ENCODE measurements around the gene PDE4B.
A peak's percentile ranks its signal among the peaks of the same experiment; 100 is the strongest.
"Not testable (repeated sequence)": the region's sequence is repeated elsewhere in the genome, so short reads cannot be mapped to it uniquely, and the experiment has no call there.

Gene PDE4B

GRCh38 chr1:66317248-66317515 is 524.5 kb downstream of the PDE4B start:
- no peak for TF ChIP-seq CTCF (IDR thresholded peaks at IDR 0.05; ENCODE audit: low read depth, low read length)
- no peak overlapping the region for H3K4me3 ChIP-seq (ENCODE audit: low read depth, low read length)
- no peak for DNase-seq (ENCODE audit: low read depth, low spot score)
- in situ Hi-C loops (cut with HindIII; ENCODE audit: low sequenced_read_pairs) = no loop called here

GRCh38 chr1:66320231-66320630 is 527.5 kb downstream of the PDE4B start:
- in situ Hi-C loops (cut with HindIII; ENCODE audit: low sequenced_read_pairs) = no loop called here
- no peak overlapping the region for H3K4me3 ChIP-seq (ENCODE audit: low read depth, low read length)
- no peak for DNase-seq (ENCODE audit: low read depth, low spot score)
- TF ChIP-seq CTCF (IDR thresholded peaks at IDR 0.05; ENCODE audit: low read depth, low read length) = no peak

- in situ Hi-C loops (cut with HindIII; ENCODE audit: low sequenced_read_pairs); H3K4me3 ChIP-seq (ENCODE audit: low read depth, low read length); DNase-seq (ENCODE audit: low read depth, low spot score): not testable (repeated sequence)
Observed at GRCh38 chr1:66322462-66322861, 529.8 kb downstream of the PDE4B start.

- DNase-seq (ENCODE audit: low read depth, low spot score) = peak; percentile 27
- no peak for TF ChIP-seq CTCF (IDR thresholded peaks at IDR 0.05; ENCODE audit: low read depth, low read length)
- in situ Hi-C loops (cut with HindIII; ENCODE audit: low sequenced_read_pairs) = no loop called here
- H3K4me3 ChIP-seq (ENCODE audit: low read depth, low read length) = no peak overlapping the region
Observed at GRCh38 chr1:66323958-66324625, 531.4 kb downstream of the PDE4B start.

GRCh38 chr1:66325594-66326380 is 533.1 kb downstream of the PDE4B start:
- H3K4me3 ChIP-seq (ENCODE audit: low read depth, low read length) = no peak overlapping the region
- DNase-seq (ENCODE audit: low read depth, low spot score) = no peak
- no peak for TF ChIP-seq CTCF (IDR thresholded peaks at IDR 0.05; ENCODE audit: low read depth, low read length)
- in situ Hi-C loops (cut with HindIII; ENCODE audit: low sequenced_read_pairs) = no loop called here

- in situ Hi-C loops (cut with HindIII; ENCODE audit: low sequenced_read_pairs) = no loop called here
- DNase-seq (ENCODE audit: low read depth, low spot score) = no peak
- no peak for TF ChIP-seq CTCF (IDR thresholded peaks at IDR 0.05; ENCODE audit: low read depth, low read length)
- H3K4me3 ChIP-seq (ENCODE audit: low read depth, low read length) = no peak overlapping the region
Observed at GRCh38 chr1:66326867-66327266, 534.2 kb downstream of the PDE4B start.

- in situ Hi-C loops (cut with HindIII; ENCODE audit: low sequenced_read_pairs) = no loop called here
Observed at GRCh38 chr1:66327588-66327987, 534.9 kb downstream of the PDE4B start.

More at GRCh38 chr1:66327588-66327987, 534.9 kb downstream of the PDE4B start:
- no peak for TF ChIP-seq CTCF (IDR thresholded peaks at IDR 0.05; ENCODE audit: low read depth, low read length)
- H3K4me3 ChIP-seq (ENCODE audit: low read depth, low read length) = no peak overlapping the region
- DNase-seq (ENCODE audit: low read depth, low spot score) = no peak

Measured in astrocyte of the spinal cord (primary cell).